A673 (cell line): ENCODE results near the gene ETFB.

Source experiments
- CTCF ChIP-seq: fragments of 300-800, 200-600 bp; sonication (generic); conservative IDR thresholded peaks from 2 replicates; pipeline ENCODE4 v1.5.1; 2017; ENCODE audit warnings: low read depth, mild to moderate bottlenecking, antibody characterized with exemption, low read length, moderate library complexity, mixed read lengths
- EZH2 ChIP-seq: fragments of 200-600 bp; sonication (generic); IDR thresholded peaks from 2 replicates; pipeline ENCODE4 v1.6.1; 2017; ENCODE audit warnings: borderline replicate concordance, low read depth, mild to moderate bottlenecking, mixed read lengths, antibody characterized with exemption, low read length; ENCODE audit not compliant: poor library complexity, severe bottlenecking

DNA sequence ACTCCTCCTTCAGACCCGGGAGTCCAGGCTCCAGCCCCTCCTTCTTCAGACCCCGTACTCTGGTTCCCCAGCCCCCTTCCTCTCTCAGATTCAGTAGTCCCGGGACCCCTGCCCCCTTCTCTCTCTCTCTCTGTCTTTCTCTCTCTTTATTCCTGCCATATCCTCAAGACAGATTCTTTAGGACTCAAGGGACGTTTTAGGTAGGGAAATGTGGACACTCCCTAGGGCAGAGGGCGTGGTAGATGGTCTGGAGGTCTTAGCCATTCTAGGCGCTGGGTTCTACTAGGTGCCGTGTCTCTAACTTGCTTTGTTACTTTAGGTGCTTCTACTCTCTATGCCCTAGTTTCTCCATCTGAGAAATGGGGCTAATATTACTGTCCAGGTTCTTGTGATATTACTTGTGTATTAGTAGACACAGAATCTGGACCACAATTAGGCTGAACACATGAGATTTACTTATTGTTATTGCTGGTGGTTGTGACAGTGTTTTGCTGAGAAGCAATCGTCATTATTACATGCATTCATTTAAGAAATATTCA, 25.0 kb upstream of the ETFB start:
- TF ChIP-seq CTCF (no peak), EZH2 (no peak)
